ENCODE results near the gene TDRD6.
A peak's percentile ranks its signal among the peaks of the same experiment; 100 is the strongest.

The TDRD6 gene

DNA sequence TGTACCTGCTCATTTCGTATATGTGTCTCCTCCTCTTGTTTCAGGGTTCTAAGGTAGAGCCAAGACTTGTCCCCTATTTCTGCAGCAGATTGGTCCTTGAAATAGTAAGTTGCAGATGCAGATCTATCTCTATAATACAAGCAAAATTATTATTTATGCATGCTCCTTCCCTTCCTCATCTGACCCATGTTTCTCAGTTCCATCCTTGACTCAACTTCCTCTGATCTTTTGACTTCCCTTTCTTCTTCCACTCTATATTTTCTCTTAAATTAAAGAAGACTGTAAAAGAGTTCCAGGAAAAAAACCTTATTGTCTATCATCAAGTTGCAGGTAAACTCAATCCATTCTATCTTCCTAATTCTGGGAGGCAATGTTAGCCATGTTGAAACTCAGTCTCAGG, 23.8 kb downstream of the TDRD6 start:
- no peaks in the 10 kb centered on the region for H3K4me1 ChIP-seq (ENCODE audit: control insufficient read depth in 2 of 2, insufficient read depth in 2 of 2, low read length in 2 of 2)
- H3K4me3 ChIP-seq (ENCODE audit: low read length in 2 of 2): no peak overlapping the region
- H3K36me3 ChIP-seq (ENCODE audit: control insufficient read depth in 2 of 2, insufficient read depth in 2 of 2, low read length in 2 of 2): no peaks in the 10 kb centered on the region
- no peak overlapping the region for H3K9ac ChIP-seq (ENCODE audit: low read depth in 1 of 2, low read length in 2 of 2)
- H3K27me3 ChIP-seq (ENCODE audit: control insufficient read depth in 2 of 2, insufficient read depth in 2 of 2, low read length in 2 of 2): no peaks in the 10 kb centered on the region
- no peaks in the 10 kb centered on the region for H3K9me3 ChIP-seq (ENCODE audit: control insufficient read depth in 2 of 2, low read length in 2 of 2)
- no peak overlapping the region for H3K27ac ChIP-seq (ENCODE audit: low read depth in 2 of 2, low read length in 2 of 2)

DNA sequence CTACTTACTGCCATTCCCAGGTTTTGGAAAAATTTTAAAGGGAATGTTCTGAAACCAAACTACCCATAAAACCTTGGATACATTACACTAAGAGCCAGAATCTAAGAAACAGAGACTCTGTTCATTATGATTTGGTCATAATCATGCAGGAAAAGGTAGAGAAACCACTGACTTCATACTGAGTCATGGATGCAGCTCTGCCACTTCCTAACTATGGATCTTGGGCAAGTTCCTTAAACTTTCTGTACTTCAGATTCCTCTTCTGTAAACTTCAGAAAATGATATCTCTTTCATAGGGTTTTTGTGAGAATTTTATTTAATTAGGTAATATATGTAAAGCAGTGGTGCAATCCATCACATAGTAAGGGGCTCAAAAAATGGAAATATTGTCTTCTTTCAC, 27.5 kb downstream of the TDRD6 start:
- H3K4me1 ChIP-seq (ENCODE audit: control insufficient read depth in 2 of 2, insufficient read depth in 2 of 2, low read length in 2 of 2): no peaks in the 10 kb centered on the region
- H3K4me3 ChIP-seq (ENCODE audit: low read length in 2 of 2): no peak overlapping the region
- no peaks in the 10 kb centered on the region for H3K36me3 ChIP-seq (ENCODE audit: control insufficient read depth in 2 of 2, insufficient read depth in 2 of 2, low read length in 2 of 2)
- H3K27me3 ChIP-seq (ENCODE audit: control insufficient read depth in 2 of 2, insufficient read depth in 2 of 2, low read length in 2 of 2): no peaks in the 10 kb centered on the region
- H3K9me3 ChIP-seq (ENCODE audit: control insufficient read depth in 2 of 2, low read length in 2 of 2): no peaks in the 10 kb centered on the region
- H3K27ac ChIP-seq (ENCODE audit: low read depth in 2 of 2, low read length in 2 of 2): no peak overlapping the region
- no peak overlapping the region for H3K9ac ChIP-seq (ENCODE audit: low read depth in 1 of 2, low read length in 2 of 2)

GRCh38 chr6:46719099-46719498, 31.4 kb downstream of the TDRD6 start:
- Histone ChIP-seq H3K4me3 (ENCODE audit: low read length in 2 of 2) (no peak overlapping the region), H3K4me1 (ENCODE audit: control insufficient read depth in 2 of 2, insufficient read depth in 2 of 2, low read length in 2 of 2) (no peaks in the 10 kb centered on the region)

GRCh38 chr6:46720401-46720800, 32.7 kb downstream of the TDRD6 start:
- H3K27ac ChIP-seq (ENCODE audit: low read depth in 2 of 2, low read length in 2 of 2): no peak overlapping the region
- no peaks in the 10 kb centered on the region for H3K4me1 ChIP-seq (ENCODE audit: control insufficient read depth in 2 of 2, insufficient read depth in 2 of 2, low read length in 2 of 2)

More at GRCh38 chr6:46719099-46719498, 31.4 kb downstream of the TDRD6 start:
- Histone ChIP-seq H3K27ac (ENCODE audit: low read depth in 2 of 2, low read length in 2 of 2) (no peak overlapping the region), H3K9me3 (ENCODE audit: control insufficient read depth in 2 of 2, low read length in 2 of 2) (no peaks in the 10 kb centered on the region), H3K27me3 (ENCODE audit: control insufficient read depth in 2 of 2, insufficient read depth in 2 of 2, low read length in 2 of 2) (no peaks in the 10 kb centered on the region), H3K9ac (ENCODE audit: low read depth in 1 of 2, low read length in 2 of 2) (no peak overlapping the region), H3K36me3 (ENCODE audit: control insufficient read depth in 2 of 2, insufficient read depth in 2 of 2, low read length in 2 of 2) (no peaks in the 10 kb centered on the region)

GRCh38 chr6:46729787-46730326, 42.2 kb downstream of the TDRD6 start:
- peaks cover 0 to 3% of the 10 kb centered on the region in 2 donors for H3K4me1 ChIP-seq (ENCODE audit: control insufficient read depth in 2 of 2, insufficient read depth in 2 of 2, low read length in 2 of 2)
- no peak overlapping the region for H3K9ac ChIP-seq (ENCODE audit: low read depth in 1 of 2, low read length in 2 of 2)
- H3K9me3 ChIP-seq (ENCODE audit: control insufficient read depth in 2 of 2, low read length in 2 of 2): no peaks in the 10 kb centered on the region
- H3K27ac ChIP-seq (ENCODE audit: low read depth in 2 of 2, low read length in 2 of 2): no peak overlapping the region
- H3K4me3 ChIP-seq (ENCODE audit: low read length in 2 of 2): no peak overlapping the region
- H3K36me3 ChIP-seq (ENCODE audit: control insufficient read depth in 2 of 2, insufficient read depth in 2 of 2, low read length in 2 of 2): no peaks in the 10 kb centered on the region
- H3K27me3 ChIP-seq (ENCODE audit: control insufficient read depth in 2 of 2, insufficient read depth in 2 of 2, low read length in 2 of 2): no peaks in the 10 kb centered on the region

More at GRCh38 chr6:46720401-46720800, 32.7 kb downstream of the TDRD6 start:
- no peak overlapping the region for H3K9ac ChIP-seq (ENCODE audit: low read depth in 1 of 2, low read length in 2 of 2)
- no peaks in the 10 kb centered on the region for H3K36me3 ChIP-seq (ENCODE audit: control insufficient read depth in 2 of 2, insufficient read depth in 2 of 2, low read length in 2 of 2)
- no peaks in the 10 kb centered on the region for H3K9me3 ChIP-seq (ENCODE audit: control insufficient read depth in 2 of 2, low read length in 2 of 2)
- H3K4me3 ChIP-seq (ENCODE audit: low read length in 2 of 2): no peak overlapping the region
- H3K27me3 ChIP-seq (ENCODE audit: control insufficient read depth in 2 of 2, insufficient read depth in 2 of 2, low read length in 2 of 2): no peaks in the 10 kb centered on the region

- Histone ChIP-seq H3K4me3 (ENCODE audit: low read length in 2 of 2) (no peak overlapping the region), H3K9ac (ENCODE audit: low read depth in 1 of 2, low read length in 2 of 2) (no peak overlapping the region), H3K36me3 (ENCODE audit: control insufficient read depth in 2 of 2, insufficient read depth in 2 of 2, low read length in 2 of 2) (no peaks in the 10 kb centered on the region), H3K9me3 (ENCODE audit: control insufficient read depth in 2 of 2, low read length in 2 of 2) (no peaks in the 10 kb centered on the region), H3K4me1 (ENCODE audit: control insufficient read depth in 2 of 2, insufficient read depth in 2 of 2, low read length in 2 of 2) (peaks cover 6 to 8% of the 10 kb centered on the region in 2 donors), H3K27me3 (ENCODE audit: control insufficient read depth in 2 of 2, insufficient read depth in 2 of 2, low read length in 2 of 2) (peaks cover 0 to 4% of the 10 kb centered on the region in 2 donors), H3K27ac (ENCODE audit: low read depth in 2 of 2, low read length in 2 of 2) (no peak overlapping the region)
These were observed 43.3 kb downstream of the TDRD6 start for GRCh38 chr6:46730921-46731461.

DNA sequence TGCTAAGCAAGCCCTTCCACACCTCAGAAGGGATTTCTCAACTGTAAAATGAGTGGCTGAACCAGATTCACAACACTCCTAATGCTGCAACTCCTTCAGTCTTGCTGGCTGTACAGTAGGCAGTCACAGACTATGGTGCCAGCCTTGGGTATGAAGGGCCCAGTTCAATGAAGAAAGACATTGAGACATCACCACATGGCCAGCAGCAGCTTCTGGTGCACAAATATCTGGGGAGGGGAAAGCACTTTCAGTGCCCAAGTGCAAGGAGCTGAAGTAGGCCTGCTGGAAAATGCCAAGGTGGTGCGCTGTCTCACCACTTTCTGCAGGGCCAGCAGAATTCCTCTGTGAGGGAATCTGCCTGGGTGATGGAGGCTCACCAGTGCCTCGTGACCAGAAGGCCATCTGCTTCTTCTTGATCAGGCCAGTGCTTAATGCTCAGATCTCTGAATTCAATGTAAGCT, 45.7 kb downstream of the TDRD6 start:
- H3K27ac ChIP-seq (ENCODE audit: low read depth in 2 of 2, low read length in 2 of 2): no peak overlapping the region
- peaks cover 7 to 8% of the 10 kb centered on the region in 2 donors for H3K27me3 ChIP-seq (ENCODE audit: control insufficient read depth in 2 of 2, insufficient read depth in 2 of 2, low read length in 2 of 2)
- H3K9me3 ChIP-seq (ENCODE audit: control insufficient read depth in 2 of 2, low read length in 2 of 2): no peaks in the 10 kb centered on the region

DNA sequence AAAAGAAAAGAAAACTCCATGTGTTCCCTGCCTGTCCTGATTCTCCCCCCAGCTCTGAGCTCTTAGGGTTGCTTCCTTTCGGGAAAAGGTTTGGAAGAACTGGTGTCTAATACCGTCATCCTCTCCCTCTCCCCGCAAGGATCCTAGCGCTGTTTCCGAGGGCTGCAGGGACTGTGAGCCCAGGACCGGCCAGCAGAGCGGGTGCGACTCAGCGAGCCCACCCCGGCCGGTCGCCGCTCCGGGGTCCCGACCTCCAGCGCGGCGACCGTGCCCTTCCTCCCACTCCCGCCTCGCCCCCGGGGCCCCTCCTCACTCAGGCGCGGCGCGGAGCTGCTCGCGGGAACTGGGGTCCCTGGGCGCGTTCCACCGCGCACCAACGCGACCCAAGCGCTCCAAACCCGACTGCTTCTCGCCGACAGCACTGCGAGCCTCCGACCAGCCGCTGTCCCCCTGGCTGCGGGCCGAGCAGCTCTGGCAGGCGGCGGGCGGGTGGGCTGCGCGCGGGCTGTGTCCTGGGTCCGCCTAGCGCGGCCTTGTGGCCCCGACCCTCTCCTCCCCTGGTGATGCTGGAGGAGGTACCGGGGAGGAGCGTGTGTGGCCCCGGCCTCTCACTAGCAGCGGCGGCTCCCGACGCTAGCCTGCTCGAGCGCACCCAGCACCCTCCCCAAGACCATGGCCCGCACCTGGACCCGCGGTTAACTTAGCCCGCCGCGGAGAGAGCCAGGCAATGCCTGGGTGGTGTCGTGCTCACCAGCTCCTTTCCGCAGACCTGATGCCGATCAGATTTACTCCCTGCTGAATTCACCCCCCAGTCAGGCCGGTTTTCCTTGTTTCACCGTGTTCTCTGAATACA, 47.4 kb downstream of the TDRD6 start, which contains the start of gene PLA2G7:
Gene PLA2G7, minus strand, starts transcription at position 509 of the 853 bp plus-strand sequence. CDS start 12,484 bp downstream, outside the sequence.
- Histone ChIP-seq H3K4me3 (ENCODE audit: low read length in 2 of 2) (peak within 1 kb of the TSS; percentile 59 to 75), H3K27ac (ENCODE audit: low read depth in 2 of 2, low read length in 2 of 2) (peak within 1 kb of the TSS in 1 of 2 donors; percentile 9), H3K9me3 (ENCODE audit: control insufficient read depth in 2 of 2, low read length in 2 of 2) (no peaks in the 10 kb centered on the region), H3K36me3 (ENCODE audit: control insufficient read depth in 2 of 2, insufficient read depth in 2 of 2, low read length in 2 of 2) (no peaks in the 10 kb centered on the region), H3K27me3 (ENCODE audit: control insufficient read depth in 2 of 2, insufficient read depth in 2 of 2, low read length in 2 of 2) (peaks cover 7 to 8% of the 10 kb centered on the region in 2 donors), H3K4me1 (ENCODE audit: control insufficient read depth in 2 of 2, insufficient read depth in 2 of 2, low read length in 2 of 2) (peaks cover 6 to 8% of the 10 kb centered on the region in 2 donors), H3K9ac (ENCODE audit: low read depth in 1 of 2, low read length in 2 of 2) (peak within 1 kb of the TSS in 1 of 2 donors; percentile 2)

More for the DNA sequence above, 45.7 kb downstream of the TDRD6 start:
- H3K36me3 ChIP-seq (ENCODE audit: control insufficient read depth in 2 of 2, insufficient read depth in 2 of 2, low read length in 2 of 2): no peaks in the 10 kb centered on the region
- H3K4me1 ChIP-seq (ENCODE audit: control insufficient read depth in 2 of 2, insufficient read depth in 2 of 2, low read length in 2 of 2): peaks cover 6 to 8% of the 10 kb centered on the region in 2 donors
- H3K9ac ChIP-seq (ENCODE audit: low read depth in 1 of 2, low read length in 2 of 2): no peak overlapping the region
- H3K4me3 ChIP-seq (ENCODE audit: low read length in 2 of 2): no peak overlapping the region

- peaks cover 6 to 8% of the 10 kb centered on the region in 2 donors for H3K4me1 ChIP-seq (ENCODE audit: control insufficient read depth in 2 of 2, insufficient read depth in 2 of 2, low read length in 2 of 2)
- H3K9me3 ChIP-seq (ENCODE audit: control insufficient read depth in 2 of 2, low read length in 2 of 2): no peaks in the 10 kb centered on the region
- no peaks in the 10 kb centered on the region for H3K36me3 ChIP-seq (ENCODE audit: control insufficient read depth in 2 of 2, insufficient read depth in 2 of 2, low read length in 2 of 2)
- H3K4me3 ChIP-seq (ENCODE audit: low read length in 2 of 2): peak overlapping the region; percentile 59 to 75
- H3K9ac ChIP-seq (ENCODE audit: low read depth in 1 of 2, low read length in 2 of 2): peak overlapping the region in 1 of 2 donors; percentile 2
- H3K27me3 ChIP-seq (ENCODE audit: control insufficient read depth in 2 of 2, insufficient read depth in 2 of 2, low read length in 2 of 2): peaks cover 7 to 8% of the 10 kb centered on the region in 2 donors
- no peak overlapping the region for H3K27ac ChIP-seq (ENCODE audit: low read depth in 2 of 2, low read length in 2 of 2)
These were observed 48.0 kb downstream of the TDRD6 start for GRCh38 chr6:46735720-46736031.

GRCh38 chr6:46736906-46737305, 49.2 kb downstream of the TDRD6 start:
- Histone ChIP-seq H3K27me3 (ENCODE audit: control insufficient read depth in 2 of 2, insufficient read depth in 2 of 2, low read length in 2 of 2) (peaks cover 7 to 8% of the 10 kb centered on the region in 2 donors), H3K4me3 (ENCODE audit: low read length in 2 of 2) (no peak overlapping the region), H3K36me3 (ENCODE audit: control insufficient read depth in 2 of 2, insufficient read depth in 2 of 2, low read length in 2 of 2) (no peaks in the 10 kb centered on the region), H3K9ac (ENCODE audit: low read depth in 1 of 2, low read length in 2 of 2) (no peak overlapping the region), H3K4me1 (ENCODE audit: control insufficient read depth in 2 of 2, insufficient read depth in 2 of 2, low read length in 2 of 2) (peaks cover 6 to 8% of the 10 kb centered on the region in 2 donors), H3K9me3 (ENCODE audit: control insufficient read depth in 2 of 2, low read length in 2 of 2) (no peaks in the 10 kb centered on the region), H3K27ac (ENCODE audit: low read depth in 2 of 2, low read length in 2 of 2) (no peak overlapping the region)
